Measurements from ENCODE around the gene PMP22.

- TF ChIP-seq, protein P1, sequence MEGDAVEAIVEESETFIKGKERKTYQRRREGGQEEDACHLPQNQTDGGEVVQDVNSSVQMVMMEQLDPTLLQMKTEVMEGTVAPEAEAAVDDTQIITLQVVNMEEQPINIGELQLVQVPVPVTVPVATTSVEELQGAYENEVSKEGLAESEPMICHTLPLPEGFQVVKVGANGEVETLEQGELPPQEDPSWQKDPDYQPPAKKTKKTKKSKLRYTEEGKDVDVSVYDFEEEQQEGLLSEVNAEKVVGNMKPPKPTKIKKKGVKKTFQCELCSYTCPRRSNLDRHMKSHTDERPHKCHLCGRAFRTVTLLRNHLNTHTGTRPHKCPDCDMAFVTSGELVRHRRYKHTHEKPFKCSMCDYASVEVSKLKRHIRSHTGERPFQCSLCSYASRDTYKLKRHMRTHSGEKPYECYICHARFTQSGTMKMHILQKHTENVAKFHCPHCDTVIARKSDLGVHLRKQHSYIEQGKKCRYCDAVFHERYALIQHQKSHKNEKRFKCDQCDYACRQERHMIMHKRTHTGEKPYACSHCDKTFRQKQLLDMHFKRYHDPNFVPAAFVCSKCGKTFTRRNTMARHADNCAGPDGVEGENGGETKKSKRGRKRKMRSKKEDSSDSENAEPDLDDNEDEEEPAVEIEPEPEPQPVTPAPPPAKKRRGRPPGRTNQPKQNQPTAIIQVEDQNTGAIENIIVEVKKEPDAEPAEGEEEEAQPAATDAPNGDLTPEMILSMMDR (IDR thresholded peaks at IDR 0.05; ENCODE audit: low read depth, low read length) = peak; percentile 96
- no peak for TF ChIP-seq POLR2A (IDR thresholded peaks at IDR 0.05; ENCODE audit: extremely low read depth, insufficient read length)
- peak; percentile 42 for TF ChIP-seq MYC (IDR thresholded peaks at IDR 0.05; ENCODE audit: low read depth, low read length)
Measured at GRCh38 chr17:15257258-15257788, 7.8 kb downstream of the PMP22 start.

Data from NB4 (cell line).